GM10266 (cell line): ENCODE results near the gene ISL2.

Experiments used
- DNase-seq: peaks from one replicate; pipeline ENCODE4 v3.0.0; 2012; ENCODE audit errors: extremely low spot score
- TF ChIP-seq, protein P1 (sequence below): IDR thresholded peaks from 2 replicates; pipeline ENCODE4 v1.5.1; 2012; ENCODE audit warnings: mild to moderate bottlenecking, low read depth; ENCODE audit not compliant: control insufficient read depth, insufficient read depth; ENCODE audit errors: missing control alignments

ISL2 gene

DNA sequence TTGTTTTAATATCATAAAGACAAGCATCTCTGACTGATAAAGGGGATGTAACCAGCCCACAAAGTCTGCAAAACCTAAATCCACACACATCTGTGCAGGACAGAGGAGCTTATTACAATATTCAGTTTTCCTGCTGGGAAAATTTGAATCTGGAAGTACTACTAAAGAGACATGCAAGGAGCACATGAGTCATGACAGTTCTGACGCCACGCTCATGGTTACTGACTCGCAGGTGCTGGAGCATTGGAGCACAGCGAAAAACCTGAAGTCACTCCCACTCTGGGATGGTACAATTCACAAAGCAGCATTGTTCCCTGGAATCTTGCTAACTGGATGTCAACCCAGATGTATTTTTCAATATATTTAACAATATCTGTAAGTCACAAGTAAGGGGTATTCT lies 7.6 kb upstream of the ISL2 start:
- TF ChIP-seq, protein P1, sequence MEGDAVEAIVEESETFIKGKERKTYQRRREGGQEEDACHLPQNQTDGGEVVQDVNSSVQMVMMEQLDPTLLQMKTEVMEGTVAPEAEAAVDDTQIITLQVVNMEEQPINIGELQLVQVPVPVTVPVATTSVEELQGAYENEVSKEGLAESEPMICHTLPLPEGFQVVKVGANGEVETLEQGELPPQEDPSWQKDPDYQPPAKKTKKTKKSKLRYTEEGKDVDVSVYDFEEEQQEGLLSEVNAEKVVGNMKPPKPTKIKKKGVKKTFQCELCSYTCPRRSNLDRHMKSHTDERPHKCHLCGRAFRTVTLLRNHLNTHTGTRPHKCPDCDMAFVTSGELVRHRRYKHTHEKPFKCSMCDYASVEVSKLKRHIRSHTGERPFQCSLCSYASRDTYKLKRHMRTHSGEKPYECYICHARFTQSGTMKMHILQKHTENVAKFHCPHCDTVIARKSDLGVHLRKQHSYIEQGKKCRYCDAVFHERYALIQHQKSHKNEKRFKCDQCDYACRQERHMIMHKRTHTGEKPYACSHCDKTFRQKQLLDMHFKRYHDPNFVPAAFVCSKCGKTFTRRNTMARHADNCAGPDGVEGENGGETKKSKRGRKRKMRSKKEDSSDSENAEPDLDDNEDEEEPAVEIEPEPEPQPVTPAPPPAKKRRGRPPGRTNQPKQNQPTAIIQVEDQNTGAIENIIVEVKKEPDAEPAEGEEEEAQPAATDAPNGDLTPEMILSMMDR: no peak
- DNase-seq: no peak

DNA sequence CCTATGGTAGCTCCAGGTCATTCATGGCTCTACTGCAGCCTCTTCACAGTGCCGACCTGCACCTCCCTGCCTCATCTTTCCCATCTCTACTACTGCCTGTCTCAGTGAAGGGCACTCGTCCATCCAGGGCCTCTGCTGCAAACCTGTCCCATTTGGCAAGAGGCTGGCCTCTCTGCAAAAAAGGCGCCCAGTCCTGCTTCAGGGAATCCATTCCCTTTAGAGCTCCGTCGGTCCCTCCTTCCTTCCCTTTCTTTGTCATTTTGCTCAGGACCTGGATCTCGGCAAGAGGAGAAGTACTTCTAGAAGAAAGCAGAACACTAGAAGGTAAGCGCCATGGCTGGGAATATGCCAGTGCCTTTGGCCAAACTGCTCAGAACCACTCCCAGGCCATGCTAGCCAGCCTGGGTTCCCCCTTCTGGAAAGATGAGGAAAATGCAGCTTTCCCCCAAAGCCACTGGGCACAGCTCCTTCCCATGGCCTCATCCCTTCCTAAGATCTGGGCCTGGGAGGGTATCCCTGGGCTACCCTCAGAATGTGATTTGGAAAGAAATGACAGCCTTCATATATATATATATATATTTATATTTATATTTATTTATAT lies 6.4 kb upstream of the ISL2 start:
- peak; percentile 20 for DNase-seq
- TF ChIP-seq, protein P1: peak; percentile 43

DNA sequence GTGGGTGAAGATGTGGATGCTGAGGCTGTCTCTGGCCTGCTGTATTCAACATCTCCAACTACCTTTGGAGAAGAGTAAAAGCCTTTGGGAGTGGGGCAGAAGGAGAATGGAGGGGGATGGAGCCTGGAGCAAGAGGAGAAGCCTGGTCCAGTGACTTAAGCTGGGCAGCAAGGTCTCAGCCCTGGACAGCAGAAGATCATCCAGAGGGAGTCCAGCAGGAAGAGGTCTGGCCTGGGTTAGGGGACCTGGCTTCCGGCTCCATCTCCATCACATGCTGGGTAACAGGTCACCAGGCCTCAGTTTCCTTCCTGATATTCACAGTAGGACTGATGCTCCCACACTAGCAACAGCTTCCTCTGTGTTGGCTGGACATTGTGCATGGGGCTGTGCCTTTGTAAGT lies 3.8 kb upstream of the ISL2 start:
- DNase-seq: no peak
- TF ChIP-seq, protein P1: no peak

DNA sequence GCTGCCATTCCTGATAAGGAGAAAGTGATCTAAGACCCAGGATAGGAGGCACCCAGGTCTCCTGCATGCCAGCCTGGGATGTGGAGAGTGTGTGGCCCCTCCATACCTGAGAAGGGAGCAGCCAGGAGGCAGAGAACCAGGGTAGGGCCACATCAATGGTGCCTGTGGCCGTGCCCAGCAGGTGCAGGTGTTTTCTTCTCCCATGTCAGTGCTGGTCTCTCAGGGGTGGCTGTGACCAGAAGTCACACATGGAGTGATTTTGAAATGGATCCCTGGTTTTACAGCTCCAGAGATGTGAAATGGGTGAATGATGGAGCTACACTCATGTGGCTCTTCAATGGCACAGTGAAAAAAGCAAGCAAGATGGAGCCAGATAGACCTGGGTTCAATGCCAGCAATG lies 3.3 kb upstream of the ISL2 start:
- TF ChIP-seq, protein P1: no peak
- DNase-seq: no peak

DNA sequence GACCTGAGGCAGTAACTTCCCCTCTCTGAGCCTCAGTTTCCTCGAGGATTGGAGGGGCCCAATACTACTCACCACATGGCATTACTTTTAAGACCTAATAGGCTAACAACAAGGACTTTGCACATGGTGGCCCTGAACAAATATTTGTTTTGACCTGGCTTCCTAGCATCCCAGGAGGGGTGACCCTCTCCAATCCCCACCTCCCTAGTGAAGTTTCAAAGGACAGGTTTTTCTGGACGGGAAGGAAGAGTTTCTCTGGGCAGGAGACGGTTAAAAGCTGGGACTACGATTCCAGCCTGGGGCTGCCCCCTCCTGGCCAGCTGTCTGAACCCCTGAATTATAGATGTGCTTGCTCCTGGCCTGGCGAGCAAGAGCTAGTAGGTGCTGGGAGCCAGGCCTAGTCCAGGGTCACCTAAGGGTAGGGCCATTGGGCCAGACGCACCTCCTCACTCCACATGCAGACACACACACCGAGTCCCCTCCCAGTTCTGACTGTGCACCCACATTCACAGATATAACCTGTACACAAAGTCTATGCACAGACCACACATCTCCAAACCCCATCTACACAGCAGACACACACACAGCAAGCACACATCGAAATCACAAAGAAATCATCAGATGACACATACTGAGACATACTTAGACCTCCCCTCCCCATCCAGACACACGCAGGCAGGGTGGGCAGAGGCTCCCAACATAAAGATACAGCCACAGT lies 2.7 kb upstream of the ISL2 start:
- TF ChIP-seq, protein P1: peak; percentile 45
- DNase-seq: peak; percentile 27

DNA sequence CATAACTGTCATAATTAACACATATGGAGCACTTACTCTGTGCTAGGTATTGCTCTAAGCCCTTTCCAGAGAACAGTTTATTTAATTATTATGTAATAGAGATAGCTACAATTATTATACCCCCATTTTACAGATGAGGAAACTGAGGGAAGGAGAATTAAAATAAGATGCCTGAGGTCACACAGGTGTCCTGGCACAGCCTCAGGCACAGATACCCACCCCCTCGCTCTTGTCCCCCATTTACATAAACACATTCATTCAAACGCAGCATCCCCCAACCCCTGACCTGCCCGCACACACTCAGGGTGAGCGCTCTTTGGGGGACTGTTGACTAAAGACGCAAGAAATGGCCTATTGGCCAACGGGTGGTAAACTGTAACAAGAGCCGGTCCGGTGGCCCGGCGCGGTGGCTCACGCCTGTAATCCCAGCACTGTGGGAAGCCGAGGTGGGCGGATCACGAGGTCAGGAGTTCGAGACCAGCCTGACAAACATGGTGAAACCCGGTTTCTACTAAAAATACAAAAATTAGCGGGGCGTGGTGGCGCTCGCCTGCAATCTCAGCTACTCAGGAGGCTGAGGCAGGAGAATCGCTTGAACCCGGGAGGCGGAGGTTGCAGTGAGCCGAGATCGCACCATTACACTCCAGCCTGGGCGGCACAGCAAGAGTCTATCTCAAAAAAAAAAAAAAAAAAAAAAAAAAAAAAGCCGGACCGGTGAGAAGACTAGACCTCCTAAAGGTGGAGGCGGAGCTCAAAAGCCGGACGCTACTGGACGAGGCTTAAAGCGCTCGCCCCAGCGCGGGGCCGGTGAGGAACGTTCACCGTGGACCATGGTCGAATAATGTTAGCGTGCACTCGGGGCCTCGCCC lies 1.9 kb upstream of the ISL2 start:
- no peak for DNase-seq
- TF ChIP-seq, protein P1: no peak
